ENCODE measurements around the gene THAP12. TPM values are rescaled to one million over a fixed set of nuclear protein-coding genes. Genes with fewer than 3 reads are reported as not detected.

The THAP12 gene
- total RNA-seq, 1 donor from 2014 or later = 58.4 TPM

DNA sequence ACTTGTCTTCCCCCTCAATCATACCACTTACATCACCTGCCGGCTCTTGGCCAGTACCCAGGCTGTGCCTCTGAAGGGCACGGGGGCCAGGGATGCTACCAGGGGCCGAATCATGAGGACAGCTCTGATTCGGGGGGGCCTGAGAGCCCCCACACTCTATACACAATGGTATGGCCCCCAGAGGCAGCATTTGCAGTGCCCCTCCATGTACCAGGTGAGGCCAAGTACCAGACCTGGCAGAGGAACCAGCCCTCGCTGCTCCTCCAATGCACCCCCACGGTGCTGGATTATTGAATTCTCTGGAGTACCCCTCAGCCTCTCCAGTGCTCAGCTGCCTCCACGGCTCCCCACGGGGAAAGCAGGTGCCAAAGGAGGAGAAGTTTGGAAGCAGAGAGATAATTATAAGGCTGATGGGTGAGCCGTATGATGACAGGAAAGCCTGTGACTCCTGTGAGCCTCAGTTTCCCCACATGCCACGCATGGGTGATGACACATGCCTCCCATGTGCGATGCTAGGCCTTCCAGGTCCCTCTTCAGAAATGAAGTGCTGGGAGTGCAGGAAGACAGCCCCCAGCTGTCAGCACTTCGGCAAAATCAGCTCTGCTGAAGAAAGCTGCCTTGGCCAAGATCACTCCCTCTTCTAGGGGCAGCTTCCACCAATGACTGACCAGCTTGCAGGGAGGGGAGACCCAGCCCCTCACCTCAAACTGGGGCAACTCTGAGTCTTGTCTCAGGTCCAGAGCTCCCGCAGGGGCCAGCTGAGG, 69.9 kb downstream of the THAP12 start:
- TF ChIP-seq CTCF (IDR thresholded peaks at IDR 0.05; ENCODE audit: unreplicated experiment) = no peak
- H3K4me3 Mint-ChIP-seq = no peak overlapping the region
- no peaks in the 10 kb centered on the region for H3K9me3 Mint-ChIP-seq
- no peak for DNase-seq (ENCODE audit: low spot score in 2 of 2, unreplicated experiment in 2 of 2)
- peaks cover 16% of the 10 kb centered on the region for H3K27me3 Mint-ChIP-seq (ENCODE audit: low read depth)
- H3K27ac Mint-ChIP-seq = no peak overlapping the region
- H3K36me3 Mint-ChIP-seq = no peaks in the 10 kb centered on the region
- H3K4me1 Mint-ChIP-seq = peaks cover 12% of the 10 kb centered on the region

DNA sequence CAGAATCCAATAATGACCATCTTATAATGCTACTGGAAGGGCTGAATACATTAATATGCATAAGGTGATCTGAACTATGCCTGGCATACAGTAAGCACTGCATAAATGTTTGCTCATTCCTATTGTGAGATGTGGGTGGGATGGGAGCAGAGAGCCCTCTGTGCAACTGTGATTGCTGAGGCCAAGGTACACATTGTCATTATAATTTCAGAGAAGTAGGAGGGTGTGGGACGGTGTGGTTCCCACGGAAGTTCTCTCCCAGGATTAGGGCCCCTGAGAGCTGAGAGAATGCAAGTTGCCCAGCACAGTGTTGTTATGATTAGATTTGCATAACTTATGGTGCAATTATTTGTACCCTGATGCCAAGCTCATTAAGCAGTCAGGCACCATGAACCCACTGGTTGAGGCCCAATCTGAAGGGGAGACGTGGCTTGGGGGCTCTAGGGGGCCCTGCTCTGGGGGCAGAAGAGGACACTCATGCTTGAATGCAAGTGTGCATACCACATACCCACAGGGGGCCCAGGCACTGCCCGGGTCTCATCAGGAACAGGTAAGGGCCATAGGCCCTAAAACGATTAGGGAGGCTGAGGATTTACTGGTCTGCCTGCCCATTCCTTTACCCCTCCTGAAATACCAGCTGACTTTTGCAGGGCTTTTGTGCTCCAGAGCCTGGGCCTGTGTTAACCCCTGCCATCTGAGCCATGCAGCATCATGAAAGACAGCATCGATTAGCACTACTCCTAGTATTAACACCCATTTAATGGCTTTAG, 72.8 kb downstream of the THAP12 start:
- Mint-ChIP-seq H3K9me3 (no peaks in the 10 kb centered on the region), H3K4me3 (no peak overlapping the region), H3K27me3 (ENCODE audit: low read depth) (peaks cover 7% of the 10 kb centered on the region), H3K4me1 (peaks cover 8% of the 10 kb centered on the region), H3K36me3 (no peaks in the 10 kb centered on the region), H3K27ac (no peak overlapping the region)
- no peak for DNase-seq (ENCODE audit: low spot score in 2 of 2, unreplicated experiment in 2 of 2)
- TF ChIP-seq CTCF (IDR thresholded peaks at IDR 0.05; ENCODE audit: unreplicated experiment) = no peak

GRCh38 chr11:76307396-76307795, 73.5 kb downstream of the THAP12 start:
- H3K9me3 Mint-ChIP-seq = no peaks in the 10 kb centered on the region
- no peak for DNase-seq (ENCODE audit: low spot score in 2 of 2, unreplicated experiment in 2 of 2)
- H3K4me3 Mint-ChIP-seq = no peak overlapping the region
- H3K36me3 Mint-ChIP-seq = no peaks in the 10 kb centered on the region
- TF ChIP-seq CTCF (IDR thresholded peaks at IDR 0.05; ENCODE audit: unreplicated experiment) = no peak
- H3K4me1 Mint-ChIP-seq = peaks cover 8% of the 10 kb centered on the region
- H3K27ac Mint-ChIP-seq = no peak overlapping the region
- no peaks in the 10 kb centered on the region for H3K27me3 Mint-ChIP-seq (ENCODE audit: low read depth)

DNA sequence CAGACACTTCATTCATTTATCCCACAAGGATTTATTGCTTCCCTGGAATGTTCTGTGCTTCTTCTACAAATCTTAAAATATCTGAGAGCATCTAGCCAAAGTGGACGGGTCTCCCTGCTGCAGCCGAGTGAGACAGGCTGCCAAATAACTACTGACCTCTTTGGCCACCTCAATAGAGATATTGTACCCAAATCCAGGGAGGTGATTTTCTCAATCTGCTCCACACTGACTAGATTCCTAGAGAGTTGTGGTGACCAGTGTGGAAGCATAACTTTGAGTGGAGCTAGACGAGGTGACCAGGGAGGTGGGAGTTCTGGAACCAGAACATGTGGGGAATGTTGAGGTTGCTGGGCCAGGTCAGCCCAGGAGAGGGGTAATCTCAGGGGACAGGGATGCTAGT, 77.5 kb downstream of the THAP12 start:
- TF ChIP-seq CTCF (IDR thresholded peaks at IDR 0.05; ENCODE audit: unreplicated experiment) = no peak
- Mint-ChIP-seq H3K4me1 (peaks cover 8% of the 10 kb centered on the region), H3K27me3 (ENCODE audit: low read depth) (peaks cover 11% of the 10 kb centered on the region), H3K4me3 (no peak overlapping the region), H3K36me3 (no peaks in the 10 kb centered on the region), H3K9me3 (no peaks in the 10 kb centered on the region), H3K27ac (no peak overlapping the region)
- DNase-seq (ENCODE audit: low spot score in 2 of 2, unreplicated experiment in 2 of 2) = no peak

DNA sequence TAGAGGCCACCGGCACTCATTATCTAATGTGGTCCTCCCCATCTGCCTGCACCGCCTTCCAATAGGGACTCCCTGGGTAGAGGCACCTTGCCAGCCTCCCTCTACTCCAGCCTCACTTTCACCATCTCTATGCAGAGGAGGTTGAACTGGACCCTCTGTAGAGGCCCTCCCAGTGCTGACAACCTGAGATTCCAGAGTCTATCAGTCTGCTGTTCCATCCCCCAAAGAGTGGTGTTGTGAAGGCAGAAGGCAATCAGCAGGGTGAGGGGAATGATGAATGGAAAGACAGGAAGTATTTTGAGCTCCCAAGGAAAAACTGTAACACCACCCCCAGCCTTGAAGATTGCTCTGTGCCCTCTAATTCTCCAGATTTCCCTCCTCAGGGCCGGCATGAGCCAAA, 77.9 kb downstream of the THAP12 start:
- H3K4me3 Mint-ChIP-seq = no peak overlapping the region
- DNase-seq (ENCODE audit: low spot score in 2 of 2, unreplicated experiment in 2 of 2) = no peak
- no peak for TF ChIP-seq CTCF (IDR thresholded peaks at IDR 0.05; ENCODE audit: unreplicated experiment)
- peaks cover 6% of the 10 kb centered on the region for H3K4me1 Mint-ChIP-seq
- no peak overlapping the region for H3K27ac Mint-ChIP-seq
- H3K9me3 Mint-ChIP-seq = no peaks in the 10 kb centered on the region
- H3K36me3 Mint-ChIP-seq = no peaks in the 10 kb centered on the region
- peaks cover 11% of the 10 kb centered on the region for H3K27me3 Mint-ChIP-seq (ENCODE audit: low read depth)

Other genes with a start within 250 kb of the THAP12 start
- 22.5 to 24.1 TPM (median 22.8 TPM) in 3 replicates for gene WNT11, start 174.6 kb downstream of the THAP12 start, total RNA-seq
- 10.0 to 11.4 TPM (median 11.2 TPM) in 3 replicates for gene GVQW3, start 191 bp upstream of the THAP12 start, total RNA-seq
- 47.3 to 47.5 TPM (median 47.5 TPM) in 3 replicates for gene EMSY, start 63.9 kb upstream of the THAP12 start, total RNA-seq